Erythroblast (primary cell): Measurements from ENCODE around the gene FREM2.

Experiments
- GATA1 ChIP-seq: IDR thresholded peaks from 2 replicates; pipeline ENCODE4 v1.6.1; 2011; ENCODE audit warnings: low read depth, mild to moderate bottlenecking, control low read depth, low read length, moderate library complexity
- POLR2A ChIP-seq: IDR thresholded peaks from 2 replicates; pipeline ENCODE4 v1.6.1; 2011; ENCODE audit warnings: mild to moderate bottlenecking, low read length

DNA sequence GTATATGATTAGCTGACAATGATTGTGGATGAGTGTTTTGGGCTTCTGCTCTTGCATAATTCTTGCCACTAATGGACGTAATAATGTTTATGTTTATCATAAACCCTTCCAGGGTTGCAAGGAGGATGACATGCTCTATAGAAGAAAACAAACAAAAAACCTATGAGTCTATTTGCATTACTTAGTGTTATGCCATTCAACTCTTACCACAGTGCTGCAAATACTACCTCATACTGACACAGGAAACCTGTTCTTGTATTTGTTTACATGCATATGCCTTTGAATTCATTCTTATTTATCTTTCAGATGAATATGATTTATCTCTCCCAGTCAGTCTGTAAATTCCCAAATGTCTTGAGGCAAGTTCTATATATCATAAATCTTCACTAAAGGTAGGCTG, 39.6 kb upstream of the FREM2 start:
- TF ChIP-seq POLR2A = no peak
- no peak for TF ChIP-seq GATA1
